GM12872 (cell line): ENCODE measurements around the gene CARD10.

Experiments
- TF ChIP-seq, protein P1 (sequence below): IDR thresholded peaks from 3 replicates; pipeline ENCODE4 v1.5.1; 2011; ENCODE audit warnings: low read depth, mild to moderate bottlenecking, low read length, moderate library complexity; ENCODE audit not compliant: insufficient read depth

The CARD10 gene

DNA sequence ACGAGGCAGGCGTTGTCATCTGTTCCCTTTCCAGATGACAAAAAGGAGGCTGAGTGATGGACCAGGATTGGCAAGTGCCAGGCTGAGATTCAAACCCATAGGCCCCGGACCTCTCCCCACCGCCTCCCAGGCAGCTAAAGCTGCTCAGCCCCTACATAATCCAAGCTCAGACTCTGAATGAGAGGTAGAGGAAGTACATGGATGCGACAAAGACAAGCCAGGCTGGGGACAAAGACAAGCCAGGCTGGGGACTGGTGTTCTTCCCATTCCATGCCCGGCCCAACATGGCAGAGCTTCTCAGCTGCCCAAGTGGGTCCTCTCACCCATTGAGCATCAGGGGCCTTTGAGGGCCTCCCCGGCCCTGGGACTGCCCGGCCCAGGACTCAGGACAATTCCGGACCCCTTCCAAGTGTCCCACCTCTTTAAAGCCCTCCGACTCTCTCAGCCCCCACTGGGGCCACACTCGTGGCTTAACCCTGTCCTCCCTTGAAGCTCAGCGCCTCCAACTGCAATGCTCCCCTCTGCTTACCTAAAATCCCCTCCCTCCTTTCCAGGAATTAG lies 37.8 kb downstream of the CARD10 start:
- TF ChIP-seq, protein P1, sequence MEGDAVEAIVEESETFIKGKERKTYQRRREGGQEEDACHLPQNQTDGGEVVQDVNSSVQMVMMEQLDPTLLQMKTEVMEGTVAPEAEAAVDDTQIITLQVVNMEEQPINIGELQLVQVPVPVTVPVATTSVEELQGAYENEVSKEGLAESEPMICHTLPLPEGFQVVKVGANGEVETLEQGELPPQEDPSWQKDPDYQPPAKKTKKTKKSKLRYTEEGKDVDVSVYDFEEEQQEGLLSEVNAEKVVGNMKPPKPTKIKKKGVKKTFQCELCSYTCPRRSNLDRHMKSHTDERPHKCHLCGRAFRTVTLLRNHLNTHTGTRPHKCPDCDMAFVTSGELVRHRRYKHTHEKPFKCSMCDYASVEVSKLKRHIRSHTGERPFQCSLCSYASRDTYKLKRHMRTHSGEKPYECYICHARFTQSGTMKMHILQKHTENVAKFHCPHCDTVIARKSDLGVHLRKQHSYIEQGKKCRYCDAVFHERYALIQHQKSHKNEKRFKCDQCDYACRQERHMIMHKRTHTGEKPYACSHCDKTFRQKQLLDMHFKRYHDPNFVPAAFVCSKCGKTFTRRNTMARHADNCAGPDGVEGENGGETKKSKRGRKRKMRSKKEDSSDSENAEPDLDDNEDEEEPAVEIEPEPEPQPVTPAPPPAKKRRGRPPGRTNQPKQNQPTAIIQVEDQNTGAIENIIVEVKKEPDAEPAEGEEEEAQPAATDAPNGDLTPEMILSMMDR: no peak

DNA sequence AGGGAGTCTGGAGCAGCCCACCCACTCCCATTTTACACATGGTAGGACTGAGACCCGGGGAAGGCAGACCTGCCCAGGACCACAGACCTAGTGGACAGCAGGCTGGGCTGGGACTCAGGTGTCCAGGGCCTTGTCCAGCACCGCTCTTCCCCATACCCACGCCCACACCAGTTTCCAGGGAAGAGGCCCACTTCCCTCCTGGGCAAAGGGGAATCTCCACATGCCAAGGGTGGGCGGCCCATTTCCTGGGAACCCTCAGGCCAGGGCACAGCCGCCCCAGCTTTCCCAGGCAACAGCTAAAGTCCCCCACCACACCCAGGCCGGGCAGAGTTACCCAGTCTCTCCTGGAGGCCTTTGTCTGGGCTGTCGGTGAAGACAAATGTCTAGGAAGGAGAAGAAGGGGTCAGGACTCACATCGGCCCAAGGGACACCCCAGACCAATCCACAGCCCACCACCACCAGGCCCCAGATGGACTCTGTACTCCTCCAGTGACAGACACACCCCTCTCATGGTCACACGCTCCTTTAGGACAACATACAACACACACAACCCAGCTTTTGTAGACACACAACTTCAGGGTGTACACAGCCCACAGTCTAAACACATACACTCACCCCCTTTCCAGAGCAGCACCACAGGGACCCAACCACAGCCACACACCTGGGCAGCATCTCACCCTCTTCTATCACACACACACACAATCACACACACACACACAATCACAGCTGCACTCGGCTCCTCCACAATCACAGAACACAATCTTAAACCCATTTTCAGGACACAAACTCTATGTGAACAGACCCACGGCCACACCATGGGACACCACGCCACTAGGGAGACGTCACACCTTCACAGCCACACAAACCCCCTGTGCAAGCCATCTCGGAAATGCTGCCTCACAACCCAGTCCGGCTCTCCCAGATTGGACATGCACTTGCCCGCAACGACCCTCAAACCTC lies 38.5 kb downstream of the CARD10 start:
- TF ChIP-seq, protein P1: no peak

DNA sequence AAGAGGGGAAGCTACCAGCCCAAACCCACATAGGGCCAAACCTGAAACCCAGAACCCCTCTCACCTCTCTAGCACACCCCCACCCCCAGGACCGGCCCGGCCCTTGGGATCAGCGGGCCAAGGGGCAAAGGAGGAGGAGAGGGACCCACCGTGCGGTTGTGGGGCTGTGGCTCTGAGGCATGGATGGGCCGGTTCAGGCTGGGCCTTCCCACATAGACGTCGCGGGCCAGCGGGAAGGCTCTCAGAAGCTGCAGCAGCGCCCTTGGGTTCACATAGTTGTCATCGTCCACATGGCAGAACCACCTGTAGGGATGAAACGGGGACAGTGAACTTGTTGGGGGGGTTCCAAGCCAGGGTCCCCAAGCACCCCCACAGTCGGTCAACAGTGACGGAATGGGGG lies 40.0 kb downstream of the CARD10 start:
- TF ChIP-seq, protein P1: no peak

DNA sequence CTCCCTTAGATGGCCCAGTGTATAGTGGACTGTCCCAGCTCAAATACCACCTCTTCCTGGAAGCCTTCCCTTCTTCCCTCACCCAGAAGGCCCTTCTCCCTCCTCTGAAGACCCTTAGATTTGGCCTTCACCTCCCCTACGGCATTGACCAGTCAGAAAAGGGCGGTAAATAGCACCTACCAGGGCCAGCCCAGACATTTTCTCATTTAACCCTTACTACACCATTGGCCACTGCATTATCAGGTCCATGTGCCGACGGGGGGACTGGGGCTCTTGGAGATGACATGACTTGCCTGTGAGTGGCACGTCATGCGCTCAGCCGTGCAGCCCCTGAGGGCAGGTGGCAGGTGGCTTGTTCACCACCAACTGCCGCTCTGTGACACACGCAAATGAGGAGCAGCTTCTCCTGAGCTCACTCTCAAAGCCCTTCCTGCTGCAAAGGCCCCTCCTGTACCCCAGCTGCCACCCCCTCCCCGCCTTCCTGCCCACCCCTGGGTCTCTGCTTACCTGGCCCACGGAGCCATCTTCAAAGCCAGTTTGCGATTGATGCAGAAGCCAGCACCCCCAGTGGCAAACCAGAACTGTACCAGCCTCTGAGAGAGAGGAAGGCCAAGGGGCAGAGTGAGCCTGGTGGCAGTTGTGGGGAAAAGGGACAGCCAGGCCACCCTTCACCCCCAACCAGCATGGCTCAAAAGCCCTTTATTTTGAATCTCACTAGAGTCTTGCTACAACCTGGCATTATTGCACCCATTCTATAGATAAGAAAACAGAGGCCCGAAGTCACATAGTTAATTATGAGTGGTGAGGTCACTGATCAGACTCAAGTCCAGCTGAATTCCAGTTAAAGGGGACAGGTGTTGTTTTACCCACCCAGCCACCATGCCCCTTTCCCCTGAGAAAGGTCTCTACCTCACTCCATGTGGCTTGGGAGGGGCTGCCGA lies 42.6 kb downstream of the CARD10 start:
- TF ChIP-seq, protein P1: no peak

DNA sequence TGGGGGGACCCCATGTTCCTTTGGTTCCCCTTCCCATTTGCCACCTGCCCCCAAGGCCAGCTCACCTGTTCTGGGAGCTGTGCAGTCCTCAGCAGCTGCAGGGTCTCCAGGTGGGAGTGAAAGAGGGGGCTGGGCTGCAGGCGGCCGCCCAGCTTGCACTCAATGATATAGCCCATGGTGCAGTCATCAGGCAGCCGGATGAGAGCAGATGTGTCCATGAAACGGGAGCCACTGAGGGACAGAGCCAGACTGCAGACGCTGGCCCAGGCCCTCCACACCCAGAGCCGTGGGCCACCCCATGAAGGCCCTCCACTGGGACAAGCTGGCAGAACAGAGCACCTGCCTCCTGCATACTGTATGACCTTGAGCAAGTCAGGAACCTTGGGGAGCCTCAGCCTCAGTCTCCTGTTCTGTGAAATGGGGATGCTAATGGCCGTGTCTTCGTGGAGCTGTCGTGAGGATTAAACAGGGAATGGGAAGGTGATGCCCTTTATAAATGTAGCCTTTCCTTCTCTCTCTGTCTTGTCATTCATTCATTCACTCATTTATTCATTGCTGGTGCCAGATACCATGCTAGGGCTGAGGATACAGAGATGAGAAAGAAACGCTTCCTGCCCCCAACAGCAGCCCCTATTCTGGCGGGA lies 44.6 kb downstream of the CARD10 start:
- TF ChIP-seq, protein P1: no peak

DNA sequence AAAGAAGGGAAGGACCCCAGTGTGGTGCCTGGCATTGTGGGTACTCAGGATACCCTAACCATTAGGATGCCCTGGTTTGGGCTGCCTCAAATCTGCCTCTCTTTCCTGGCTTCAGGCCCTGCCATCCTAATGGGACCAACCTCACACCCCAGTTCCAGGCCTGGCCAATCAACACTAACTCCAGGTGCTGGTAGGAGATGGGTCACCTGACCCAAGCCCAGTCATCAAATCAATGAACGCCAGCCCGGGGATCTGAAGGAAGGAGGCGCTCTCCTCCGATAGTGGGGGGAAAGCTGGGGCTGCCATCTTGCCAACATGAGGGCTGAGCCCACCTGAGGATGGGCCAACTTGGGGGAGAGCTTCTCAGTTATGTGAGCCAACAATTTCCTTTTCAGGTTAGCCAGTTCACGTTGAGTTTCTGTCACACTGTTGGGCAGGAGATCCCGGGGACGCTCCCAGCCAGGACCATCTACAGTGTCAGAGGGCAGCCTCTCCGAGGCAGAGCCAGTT lies 45.7 kb downstream of the CARD10 start:
- TF ChIP-seq, protein P1: no peak
